EL (cell line): ENCODE data around the gene RNF11.

ENCODE experiments used
- DNase-seq: peaks from one replicate; pipeline ENCODE4 v3.0.0-alpha.2; 2016

Gene RNF11

GRCh38 chr1:51266791-51267190 lies 30.7 kb downstream of the RNF11 start:
- DNase-seq: no peak

DNA sequence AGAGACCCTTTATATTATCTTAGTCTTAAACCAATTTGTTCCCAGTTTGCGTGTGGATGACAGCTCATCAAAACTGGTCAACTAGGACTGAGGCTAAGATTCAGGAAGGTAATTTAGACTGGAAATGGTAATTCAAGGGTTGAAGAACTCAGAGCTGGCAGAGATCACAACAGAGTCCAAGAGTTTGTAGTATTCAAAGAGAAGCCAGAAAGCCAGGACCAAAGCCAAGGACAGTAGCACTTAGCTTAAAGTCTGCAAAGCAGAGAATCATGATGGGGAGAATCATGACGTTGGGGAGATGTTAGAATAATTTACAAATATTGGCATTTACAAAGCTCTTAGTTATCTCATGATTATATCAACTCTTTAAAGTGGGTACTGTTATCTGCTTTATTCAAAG lies 32.6 kb downstream of the RNF11 start:
- DNase-seq: no peak

DNA sequence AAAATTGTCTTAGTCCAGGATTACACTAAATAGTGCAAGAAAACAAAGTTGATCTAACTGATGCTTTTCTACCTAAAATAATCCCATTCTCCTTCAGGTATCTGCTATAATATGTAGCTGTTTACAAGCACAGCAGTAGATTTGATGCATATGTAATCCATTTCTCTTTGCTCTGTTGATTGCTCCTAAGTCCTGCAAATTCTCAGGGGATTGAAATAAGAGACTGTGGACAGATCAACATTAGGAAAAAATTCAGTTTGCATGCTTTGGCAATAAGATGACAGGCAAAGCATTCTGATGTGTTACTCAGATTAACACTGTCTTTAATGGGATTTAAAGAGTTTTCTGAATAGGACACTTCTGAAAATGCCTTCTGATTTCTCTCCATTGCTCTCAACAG lies 34.7 kb downstream of the RNF11 start:
- DNase-seq: no peak

GRCh38 chr1:51272916-51273315 lies 36.8 kb downstream of the RNF11 start:
- no peak for DNase-seq

- no peak for DNase-seq
Measured at GRCh38 chr1:51274676-51275075, 38.6 kb downstream of the RNF11 start.

GRCh38 chr1:51276286-51276685 lies 40.2 kb downstream of the RNF11 start:
- no peak for DNase-seq

DNA sequence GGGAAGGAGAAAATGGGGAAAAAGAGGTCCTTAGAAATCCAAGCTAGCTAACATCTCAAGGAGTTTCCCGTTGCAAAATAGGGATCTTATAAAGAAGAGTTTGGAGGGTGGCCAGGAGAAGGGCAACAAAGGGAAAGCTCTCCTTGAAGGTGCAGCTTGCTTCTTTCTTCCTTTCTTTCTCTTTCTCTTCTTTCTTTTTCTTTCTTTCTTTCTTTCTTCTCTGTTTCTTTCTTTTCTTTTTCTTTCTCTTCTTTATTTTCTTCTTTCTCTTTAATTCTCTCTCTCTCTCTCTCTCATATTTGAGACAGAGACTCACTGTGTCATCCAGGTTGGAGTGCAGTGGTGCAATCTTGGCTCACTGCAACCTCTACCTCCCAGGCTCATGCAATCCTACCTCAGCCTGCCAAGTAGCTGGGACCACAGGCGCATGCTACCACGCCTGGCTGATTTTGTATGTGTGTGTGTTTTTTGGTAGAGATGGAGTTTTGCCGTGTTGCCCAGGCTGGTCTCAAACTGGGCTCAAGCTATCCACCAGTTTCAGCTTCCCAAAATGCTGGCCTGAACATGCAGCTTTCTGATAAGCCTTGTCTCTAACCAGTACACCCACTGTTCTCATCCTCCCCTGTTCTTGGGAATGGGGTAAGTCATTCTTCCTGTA lies 44.4 kb downstream of the RNF11 start:
- no peak for DNase-seq

GRCh38 chr1:51281807-51282206 lies 45.7 kb downstream of the RNF11 start:
- no peak for DNase-seq

DNA sequence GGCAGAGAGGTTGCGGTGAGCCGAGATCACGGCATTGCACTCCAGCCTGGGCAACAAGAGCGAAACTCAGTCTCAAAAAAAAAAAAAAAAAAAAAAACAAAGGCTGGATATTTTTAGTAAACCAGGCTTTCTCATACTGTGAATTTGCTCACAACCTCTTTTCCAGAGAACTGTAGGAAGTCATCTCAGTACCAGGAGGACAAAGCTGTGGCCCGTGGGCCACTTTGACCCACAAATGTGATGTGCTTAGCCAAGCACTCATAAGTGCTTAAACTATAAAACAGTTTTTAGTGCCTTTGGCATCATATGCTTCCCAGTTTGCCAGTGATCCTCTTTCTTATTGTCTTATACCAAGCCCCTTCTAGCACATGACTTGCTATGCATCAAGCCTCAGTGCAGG lies 46.5 kb downstream of the RNF11 start:
- DNase-seq: no peak

DNA sequence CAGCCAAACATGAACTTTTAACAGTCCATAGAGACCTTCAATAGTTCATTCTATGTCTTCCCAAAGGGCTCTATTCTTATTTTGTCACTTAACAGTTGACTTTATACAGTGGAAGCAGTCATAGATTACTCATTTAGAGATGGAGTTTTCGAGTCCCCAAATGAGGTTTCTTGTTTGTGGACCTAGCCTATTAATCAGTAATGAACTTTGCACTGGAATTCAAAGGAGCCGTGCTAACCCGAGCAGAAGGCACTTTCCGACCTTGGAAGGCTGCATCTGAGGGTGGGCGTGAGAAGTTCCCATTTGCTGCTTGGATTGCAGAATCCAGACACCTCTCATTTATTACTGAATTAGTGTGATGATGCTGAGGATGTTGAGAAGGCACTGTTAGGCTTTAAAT lies 47.9 kb downstream of the RNF11 start:
- no peak for DNase-seq

- peak; percentile 14 for DNase-seq
Measured at GRCh38 chr1:51284487-51284954, 48.4 kb downstream of the RNF11 start.

DNA sequence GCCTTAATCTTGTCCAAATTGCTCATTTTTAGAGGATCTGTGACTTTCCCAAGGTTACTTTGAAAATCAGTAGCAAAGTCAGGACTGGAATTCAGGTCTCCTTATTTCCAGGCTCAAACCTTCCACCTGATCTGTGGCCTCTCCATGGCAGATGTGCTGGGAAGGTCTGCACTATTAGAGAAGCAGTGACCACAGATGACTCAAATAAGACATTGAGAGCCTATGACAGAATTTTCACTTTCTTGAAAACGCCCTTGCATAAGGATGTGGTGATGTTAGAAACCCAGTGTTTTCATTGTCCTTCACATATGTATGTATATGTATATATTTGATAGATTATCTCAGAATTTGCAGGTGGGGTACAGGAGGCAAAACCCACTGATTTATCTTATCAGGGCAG lies 49.0 kb downstream of the RNF11 start:
- DNase-seq: no peak

- DNase-seq: no peak
Measured at GRCh38 chr1:51287966-51288365, 51.9 kb downstream of the RNF11 start.

DNA sequence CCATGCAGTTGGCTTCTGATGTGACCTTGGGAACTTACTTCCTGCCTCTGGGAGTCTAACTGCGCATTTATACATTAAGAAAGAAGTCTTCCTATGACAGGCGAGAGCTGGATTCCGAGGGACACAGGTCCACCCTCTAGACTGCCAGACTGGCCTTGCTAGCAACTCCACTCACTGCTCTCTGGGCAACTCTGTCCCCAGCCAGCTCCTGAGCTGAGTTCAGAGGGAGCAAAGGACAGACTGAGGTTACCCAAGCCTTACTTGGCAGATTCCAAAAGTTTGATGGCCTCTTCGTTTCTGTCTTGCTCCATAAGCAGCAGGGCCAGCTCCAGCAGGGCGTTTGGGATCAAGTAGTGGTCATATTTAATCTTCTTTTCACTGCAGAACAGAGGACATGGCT lies 52.5 kb downstream of the RNF11 start:
- no peak for DNase-seq

- DNase-seq: no peak
Measured at GRCh38 chr1:51289676-51290488, 53.8 kb downstream of the RNF11 start.

DNA sequence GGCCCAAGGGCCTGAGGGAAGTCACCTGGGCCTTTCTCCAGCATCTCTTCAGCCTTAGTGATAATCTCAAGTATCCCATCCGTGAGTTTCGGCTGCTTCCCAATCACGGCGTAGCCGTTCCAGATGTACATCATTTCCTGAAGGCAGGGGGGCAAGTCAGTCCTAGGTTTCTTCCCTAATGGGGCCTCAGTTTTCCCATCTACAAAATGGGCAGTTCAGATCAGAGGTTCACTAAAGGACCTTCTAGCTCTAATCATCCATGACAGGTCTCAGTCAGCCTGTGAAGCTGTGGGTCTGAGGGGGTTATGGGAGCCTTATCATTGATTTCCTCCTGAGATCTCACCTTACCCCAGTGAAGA lies 54.4 kb downstream of the RNF11 start:
- DNase-seq: no peak

- DNase-seq: no peak
Measured at GRCh38 chr1:51293898-51294515, 57.9 kb downstream of the RNF11 start.

- no peak for DNase-seq
Measured at GRCh38 chr1:51294566-51295184, 58.6 kb downstream of the RNF11 start.

GRCh38 chr1:51295926-51296325 lies 59.9 kb downstream of the RNF11 start:
- no peak for DNase-seq

GRCh38 chr1:51296383-51297357 lies 60.6 kb downstream of the RNF11 start:
- DNase-seq: peak; percentile 79

- DNase-seq: no peak
Measured at GRCh38 chr1:51297401-51298321, 61.6 kb downstream of the RNF11 start.
